Measurements from ENCODE around the gene GFOD1.

The GFOD1 gene

GRCh38 chr6:13484138-13484708 lies 3.2 kb downstream of the GFOD1 start:
- Histone ChIP-seq H3K9me3 (ENCODE audit: control insufficient read depth, low read length) (no peaks in the 10 kb centered on the region), H3K36me3 (ENCODE audit: control insufficient read depth, insufficient read depth, low read length) (peaks cover 13% of the 10 kb centered on the region), H3K4me3 (ENCODE audit: extremely low read depth, insufficient read depth, low read length, poor library complexity, severe bottlenecking) (peak overlapping the region; percentile 81), H3K27ac (ENCODE audit: low read depth, low read length, severe bottlenecking) (no peak overlapping the region), H3K4me1 (ENCODE audit: control insufficient read depth, insufficient read depth, low read length, poor library complexity, severe bottlenecking) (peaks cover 32% of the 10 kb centered on the region)
- 80% methylated on average over 4 of the region's 6 CpGs; no CpG with 5 or more reads in 1 of the 2 experiments for WGBS, 2 experiments (ENCODE audit: insufficient coverage in 2 of 2)

GRCh38 chr6:13480631-13481501 lies 6.5 kb downstream of the GFOD1 start:
- Histone ChIP-seq H3K27ac (ENCODE audit: low read depth, low read length, severe bottlenecking) (no peak overlapping the region), H3K9me3 (ENCODE audit: control insufficient read depth, low read length) (no peaks in the 10 kb centered on the region), H3K4me1 (ENCODE audit: control insufficient read depth, insufficient read depth, low read length, poor library complexity, severe bottlenecking) (peaks cover 29% of the 10 kb centered on the region), H3K4me3 (ENCODE audit: extremely low read depth, insufficient read depth, low read length, poor library complexity, severe bottlenecking) (no peak overlapping the region), H3K36me3 (ENCODE audit: control insufficient read depth, insufficient read depth, low read length) (peaks cover 20% of the 10 kb centered on the region)
- 86 to 96% methylated on average over 5 to 6 of the region's 6 CpGs for WGBS, 2 experiments (ENCODE audit: insufficient coverage in 2 of 2)

- H3K9me3 ChIP-seq (ENCODE audit: control insufficient read depth, low read length), result no peaks in the 10 kb centered on the region
- no peak overlapping the region for H3K4me3 ChIP-seq (ENCODE audit: extremely low read depth, insufficient read depth, low read length, poor library complexity, severe bottlenecking)
- WGBS, 2 experiments (ENCODE audit: insufficient coverage in 2 of 2), result 88 to 96% methylated on average over 4 of the region's 4 CpGs
- H3K27ac ChIP-seq (ENCODE audit: low read depth, low read length, severe bottlenecking), result no peak overlapping the region
- H3K36me3 ChIP-seq (ENCODE audit: control insufficient read depth, insufficient read depth, low read length), result peaks cover 20% of the 10 kb centered on the region
- peaks cover 26% of the 10 kb centered on the region for H3K4me1 ChIP-seq (ENCODE audit: control insufficient read depth, insufficient read depth, low read length, poor library complexity, severe bottlenecking)
These were observed 7.4 kb downstream of the GFOD1 start for GRCh38 chr6:13479971-13480434.

GRCh38 chr6:13479206-13479800 lies 8.1 kb downstream of the GFOD1 start:
- no peak overlapping the region for H3K27ac ChIP-seq (ENCODE audit: low read depth, low read length, severe bottlenecking)
- H3K4me3 ChIP-seq (ENCODE audit: extremely low read depth, insufficient read depth, low read length, poor library complexity, severe bottlenecking), result no peak overlapping the region
- H3K4me1 ChIP-seq (ENCODE audit: control insufficient read depth, insufficient read depth, low read length, poor library complexity, severe bottlenecking), result peaks cover 19% of the 10 kb centered on the region
- no CpG with 5 or more reads among the region's 2 CpGs for WGBS, 2 experiments (ENCODE audit: insufficient coverage in 2 of 2)
- H3K36me3 ChIP-seq (ENCODE audit: control insufficient read depth, insufficient read depth, low read length), result peaks cover 25% of the 10 kb centered on the region
- H3K9me3 ChIP-seq (ENCODE audit: control insufficient read depth, low read length), result no peaks in the 10 kb centered on the region

GRCh38 chr6:13478525-13478966 lies 8.9 kb downstream of the GFOD1 start:
- Histone ChIP-seq H3K4me3 (ENCODE audit: extremely low read depth, insufficient read depth, low read length, poor library complexity, severe bottlenecking) (no peak overlapping the region), H3K27ac (ENCODE audit: low read depth, low read length, severe bottlenecking) (no peak overlapping the region), H3K4me1 (ENCODE audit: control insufficient read depth, insufficient read depth, low read length, poor library complexity, severe bottlenecking) (peaks cover 12% of the 10 kb centered on the region), H3K9me3 (ENCODE audit: control insufficient read depth, low read length) (no peaks in the 10 kb centered on the region), H3K36me3 (ENCODE audit: control insufficient read depth, insufficient read depth, low read length) (peaks cover 25% of the 10 kb centered on the region)
- 84% methylated on average over 5 of the region's 5 CpGs; no CpG with 5 or more reads in 1 of the 2 experiments for whole genome bisulfite sequencing, 2 experiments (ENCODE audit: insufficient coverage in 2 of 2)

- WGBS, 2 experiments (ENCODE audit: insufficient coverage in 2 of 2), result no CpG with 5 or more reads among the region's 3 CpGs
- H3K27ac ChIP-seq (ENCODE audit: low read depth, low read length, severe bottlenecking), result no peak overlapping the region
- no peak overlapping the region for H3K4me3 ChIP-seq (ENCODE audit: extremely low read depth, insufficient read depth, low read length, poor library complexity, severe bottlenecking)
- H3K9me3 ChIP-seq (ENCODE audit: control insufficient read depth, low read length), result no peaks in the 10 kb centered on the region
- no peaks in the 10 kb centered on the region for H3K4me1 ChIP-seq (ENCODE audit: control insufficient read depth, insufficient read depth, low read length, poor library complexity, severe bottlenecking)
- peaks cover 17% of the 10 kb centered on the region for H3K36me3 ChIP-seq (ENCODE audit: control insufficient read depth, insufficient read depth, low read length)
These were observed 12.6 kb downstream of the GFOD1 start for GRCh38 chr6:13474787-13475186.

GRCh38 chr6:13474360-13474759 lies 13.0 kb downstream of the GFOD1 start:
- Histone ChIP-seq H3K27ac (ENCODE audit: low read depth, low read length, severe bottlenecking) (no peak overlapping the region), H3K4me1 (ENCODE audit: control insufficient read depth, insufficient read depth, low read length, poor library complexity, severe bottlenecking) (no peaks in the 10 kb centered on the region), H3K4me3 (ENCODE audit: extremely low read depth, insufficient read depth, low read length, poor library complexity, severe bottlenecking) (no peak overlapping the region), H3K9me3 (ENCODE audit: control insufficient read depth, low read length) (no peaks in the 10 kb centered on the region), H3K36me3 (ENCODE audit: control insufficient read depth, insufficient read depth, low read length) (peaks cover 13% of the 10 kb centered on the region)
- WGBS, 2 experiments (ENCODE audit: insufficient coverage in 2 of 2), result 100% methylated on average over 1 to 2 of the region's 3 CpGs

GRCh38 chr6:13473768-13474165 lies 13.6 kb downstream of the GFOD1 start:
- Histone ChIP-seq H3K4me3 (ENCODE audit: extremely low read depth, insufficient read depth, low read length, poor library complexity, severe bottlenecking) (no peak overlapping the region), H3K27ac (ENCODE audit: low read depth, low read length, severe bottlenecking) (no peak overlapping the region)
- 96 to 99% methylated on average over 6 of the region's 8 CpGs for WGBS, 2 experiments (ENCODE audit: insufficient coverage in 2 of 2)

GRCh38 chr6:13472976-13473767 lies 14.2 kb downstream of the GFOD1 start:
- Histone ChIP-seq H3K9me3 (ENCODE audit: control insufficient read depth, low read length) (no peaks in the 10 kb centered on the region), H3K4me1 (ENCODE audit: control insufficient read depth, insufficient read depth, low read length, poor library complexity, severe bottlenecking) (no peaks in the 10 kb centered on the region), H3K27ac (ENCODE audit: low read depth, low read length, severe bottlenecking) (no peak overlapping the region), H3K4me3 (ENCODE audit: extremely low read depth, insufficient read depth, low read length, poor library complexity, severe bottlenecking) (no peak overlapping the region), H3K36me3 (ENCODE audit: control insufficient read depth, insufficient read depth, low read length) (peaks cover 12% of the 10 kb centered on the region)
- 96 to 98% methylated on average over 4 to 5 of the region's 5 CpGs for WGBS, 2 experiments (ENCODE audit: insufficient coverage in 2 of 2)

More at GRCh38 chr6:13473768-13474165, 13.6 kb downstream of the GFOD1 start:
- Histone ChIP-seq H3K4me1 (ENCODE audit: control insufficient read depth, insufficient read depth, low read length, poor library complexity, severe bottlenecking) (no peaks in the 10 kb centered on the region), H3K36me3 (ENCODE audit: control insufficient read depth, insufficient read depth, low read length) (peaks cover 12% of the 10 kb centered on the region), H3K9me3 (ENCODE audit: control insufficient read depth, low read length) (no peaks in the 10 kb centered on the region)

GRCh38 chr6:13472099-13472498 lies 15.3 kb downstream of the GFOD1 start:
- H3K4me3 ChIP-seq (ENCODE audit: extremely low read depth, insufficient read depth, low read length, poor library complexity, severe bottlenecking), result no peak overlapping the region
- no peaks in the 10 kb centered on the region for H3K9me3 ChIP-seq (ENCODE audit: control insufficient read depth, low read length)
- peaks cover 10% of the 10 kb centered on the region for H3K36me3 ChIP-seq (ENCODE audit: control insufficient read depth, insufficient read depth, low read length)
- 88% methylated on average over 1 of the region's 4 CpGs; no CpG with 5 or more reads in 1 of the 2 experiments for WGBS, 2 experiments (ENCODE audit: insufficient coverage in 2 of 2)
- no peaks in the 10 kb centered on the region for H3K4me1 ChIP-seq (ENCODE audit: control insufficient read depth, insufficient read depth, low read length, poor library complexity, severe bottlenecking)
- H3K27ac ChIP-seq (ENCODE audit: low read depth, low read length, severe bottlenecking), result no peak overlapping the region

Data from mesodermal cell (in vitro differentiated cells).